WERI-Rb-1 (cell line): Measurements from ENCODE around the gene ILK.

Experiments
- DNase-seq: peaks from one replicate; pipeline ENCODE4 v3.0.0-alpha.2; 2020
- H3K27ac ChIP-seq: fragments of 250-450 bp; sonication (Bioruptor Pico); 2 replicates; pipeline ENCODE4 v1.5.1; 2020; ENCODE audit warnings: mild to moderate bottlenecking, moderate library complexity
- H3K27me3 ChIP-seq: fragments of 250-450 bp; sonication (Bioruptor Pico); 2 replicates; pipeline ENCODE4 v1.5.1; 2021; ENCODE audit warnings: mild to moderate bottlenecking, low read depth, moderate library complexity; ENCODE audit not compliant: insufficient read depth, severe bottlenecking
- H3K36me3 ChIP-seq: fragments of 250-450 bp; sonication (Bioruptor Pico); 2 replicates; pipeline ENCODE4 v1.5.1; 2020; ENCODE audit warnings: mild to moderate bottlenecking, moderate library complexity
- H3K4me3 ChIP-seq: 2 replicates; pipeline ENCODE4 v1.5.1; 2011; ENCODE audit warnings: low read depth, mild to moderate bottlenecking, control low read depth, low read length
- H3K9me3 ChIP-seq: fragments of 250-450 bp; sonication (Bioruptor Pico); 2 replicates; pipeline ENCODE4 v1.5.1; 2021; ENCODE audit warnings: mild to moderate bottlenecking, moderate library complexity; ENCODE audit not compliant: severe bottlenecking
- TF ChIP-seq, protein P1 (sequence below): IDR thresholded peaks from 2 replicates; pipeline ENCODE4 v1.5.1; 2011; ENCODE audit warnings: low read depth, mild to moderate bottlenecking, control low read depth, inconsistent platforms, low read length

The ILK gene

GRCh38 chr11:6626971-6627761 is 23.6 kb downstream of the ILK start:
- TF ChIP-seq, protein P1, sequence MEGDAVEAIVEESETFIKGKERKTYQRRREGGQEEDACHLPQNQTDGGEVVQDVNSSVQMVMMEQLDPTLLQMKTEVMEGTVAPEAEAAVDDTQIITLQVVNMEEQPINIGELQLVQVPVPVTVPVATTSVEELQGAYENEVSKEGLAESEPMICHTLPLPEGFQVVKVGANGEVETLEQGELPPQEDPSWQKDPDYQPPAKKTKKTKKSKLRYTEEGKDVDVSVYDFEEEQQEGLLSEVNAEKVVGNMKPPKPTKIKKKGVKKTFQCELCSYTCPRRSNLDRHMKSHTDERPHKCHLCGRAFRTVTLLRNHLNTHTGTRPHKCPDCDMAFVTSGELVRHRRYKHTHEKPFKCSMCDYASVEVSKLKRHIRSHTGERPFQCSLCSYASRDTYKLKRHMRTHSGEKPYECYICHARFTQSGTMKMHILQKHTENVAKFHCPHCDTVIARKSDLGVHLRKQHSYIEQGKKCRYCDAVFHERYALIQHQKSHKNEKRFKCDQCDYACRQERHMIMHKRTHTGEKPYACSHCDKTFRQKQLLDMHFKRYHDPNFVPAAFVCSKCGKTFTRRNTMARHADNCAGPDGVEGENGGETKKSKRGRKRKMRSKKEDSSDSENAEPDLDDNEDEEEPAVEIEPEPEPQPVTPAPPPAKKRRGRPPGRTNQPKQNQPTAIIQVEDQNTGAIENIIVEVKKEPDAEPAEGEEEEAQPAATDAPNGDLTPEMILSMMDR = no peak
- H3K27me3 ChIP-seq = no peaks in the 10 kb centered on the region
- DNase-seq = no peak
- peaks cover 55% of the 10 kb centered on the region for H3K36me3 ChIP-seq
- no peak overlapping the region for H3K4me3 ChIP-seq
- H3K9me3 ChIP-seq = no peaks in the 10 kb centered on the region
- no peak overlapping the region for H3K27ac ChIP-seq

- no peak for DNase-seq
- H3K36me3 ChIP-seq = peaks cover 62% of the 10 kb centered on the region
- no peaks in the 10 kb centered on the region for H3K9me3 ChIP-seq
- no peak overlapping the region for H3K4me3 ChIP-seq
- no peak overlapping the region for H3K27ac ChIP-seq
- TF ChIP-seq, protein P1 = no peak
- no peaks in the 10 kb centered on the region for H3K27me3 ChIP-seq
These were observed 24.2 kb downstream of the ILK start for GRCh38 chr11:6627762-6628241.

DNA sequence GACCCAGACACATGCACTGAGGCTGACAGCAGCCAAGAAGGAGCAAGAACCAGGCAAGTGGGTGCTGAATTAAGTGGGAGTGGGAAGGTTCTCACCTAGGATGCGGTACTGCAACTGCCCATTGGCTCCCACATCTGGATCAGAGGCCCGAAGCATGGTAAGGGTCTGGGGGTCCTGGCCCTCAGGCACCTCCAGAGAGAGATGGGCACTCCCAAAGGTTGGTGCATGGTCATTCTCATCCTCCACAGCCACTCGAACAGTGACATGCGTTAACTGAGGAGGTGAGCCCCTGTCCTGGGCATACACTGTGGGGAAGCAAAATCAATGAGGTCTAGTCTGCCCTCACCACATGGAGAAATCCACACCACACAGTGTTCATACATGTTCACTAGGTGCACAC is 25.0 kb downstream of the ILK start:
- Histone ChIP-seq H3K9me3 (no peaks in the 10 kb centered on the region), H3K27me3 (no peaks in the 10 kb centered on the region), H3K4me3 (no peak overlapping the region), H3K36me3 (peaks cover 62% of the 10 kb centered on the region), H3K27ac (no peak overlapping the region)
- no peak for DNase-seq
- TF ChIP-seq, protein P1 = no peak

GRCh38 chr11:6629573-6629891 is 26.0 kb downstream of the ILK start:
- TF ChIP-seq, protein P1 = no peak
- DNase-seq = no peak
- no peak overlapping the region for H3K27ac ChIP-seq
- H3K9me3 ChIP-seq = no peaks in the 10 kb centered on the region
- H3K36me3 ChIP-seq = peaks cover 64% of the 10 kb centered on the region
- no peaks in the 10 kb centered on the region for H3K27me3 ChIP-seq
- H3K4me3 ChIP-seq = no peak overlapping the region

DNA sequence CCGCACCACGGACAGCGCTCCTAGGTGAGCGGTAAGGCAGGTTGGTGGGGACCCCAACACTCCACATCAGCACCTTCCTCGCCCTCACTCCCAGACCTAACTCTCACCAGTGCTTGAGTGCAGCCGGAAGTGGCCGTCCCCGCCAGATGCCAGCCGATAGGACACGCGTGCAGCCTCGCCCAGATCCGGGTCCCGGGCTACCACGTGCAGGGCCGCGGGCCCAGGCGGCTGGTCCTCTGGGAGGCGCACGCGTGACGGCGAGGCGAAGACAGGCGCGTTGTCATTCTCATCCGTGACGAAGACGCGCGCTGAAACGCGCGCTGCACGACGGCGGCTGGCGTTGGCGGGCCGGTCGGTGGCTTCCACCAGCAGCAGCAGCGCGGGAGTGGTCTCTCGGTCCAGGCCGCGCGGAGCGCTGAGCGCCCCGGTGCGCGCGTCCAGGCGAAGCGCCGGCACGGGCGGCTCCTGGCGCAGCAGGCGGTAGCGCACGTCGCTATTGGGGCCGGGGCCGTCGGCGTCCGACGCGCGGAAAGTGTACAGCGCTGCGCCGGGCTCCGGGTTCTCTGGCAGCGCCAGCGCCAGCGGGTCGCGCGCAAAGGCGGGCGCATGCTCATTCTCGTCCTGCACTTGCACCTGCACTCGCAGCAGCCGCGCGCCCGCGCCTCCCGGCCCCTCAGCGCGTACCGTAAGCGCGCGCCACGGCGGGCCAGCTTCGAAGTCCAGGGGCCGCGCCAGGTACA is 26.5 kb downstream of the ILK start:
- Histone ChIP-seq H3K27me3 (no peaks in the 10 kb centered on the region), H3K27ac (no peak overlapping the region), H3K9me3 (no peaks in the 10 kb centered on the region), H3K4me3 (no peak overlapping the region), H3K36me3 (peaks cover 63% of the 10 kb centered on the region)
- no peak for DNase-seq
- TF ChIP-seq, protein P1 = no peak
